Retinal pigment epithelial cell (primary cell): ENCODE data around the gene CGB5.
"Not testable (repeated sequence)": the region's sequence is repeated elsewhere in the genome, so short reads cannot be mapped to it uniquely, and the experiment has no call there.

Source experiments
- DNase-seq: peaks from one replicate; pipeline ENCODE4 v3.0.0-alpha.2; 2010; ENCODE audit warnings: low read depth
- H3K4me3 ChIP-seq: 2 replicates; pipeline ENCODE4 v1.5.1; 2011; ENCODE audit warnings: mild to moderate bottlenecking, low read length, control low read depth, moderate library complexity
- CTCF ChIP-seq: conservative IDR thresholded peaks from 2 replicates; pipeline ENCODE4 v1.5.1; 2011; ENCODE audit warnings: low read depth, low read length, control low read depth, inconsistent platforms

The CGB5 gene

GRCh38 chr19:49043548-49043947, at the start of gene CGB5:
CGB5 (plus strand) TSS chr19:49043848; CDS start chr19:49044210, 362 bp downstream.
- DNase-seq, H3K4me3 ChIP-seq: not testable (repeated sequence)

- no peak for DNase-seq
- no peak for TF ChIP-seq CTCF
- H3K4me3 ChIP-seq, result peak overlapping the region; percentile 93
These were observed 49.6 kb upstream of the CGB5 start for GRCh38 chr19:48994035-48994386.

- no peak overlapping the region for H3K4me3 ChIP-seq
- peak; percentile 71 for TF ChIP-seq CTCF
- no peak for DNase-seq
These were observed 45.7 kb upstream of the CGB5 start for GRCh38 chr19:48997972-48998371.

- H3K4me3 ChIP-seq, result no peak overlapping the region
- peak; percentile 86 for TF ChIP-seq CTCF
- DNase-seq, result no peak
These were observed 43.9 kb upstream of the CGB5 start for GRCh38 chr19:48999481-49000325.

GRCh38 chr19:49004133-49004532, 39.5 kb upstream of the CGB5 start:
- DNase-seq, result no peak
- no peak overlapping the region for H3K4me3 ChIP-seq
- no peak for TF ChIP-seq CTCF

GRCh38 chr19:49004964-49005614, 38.6 kb upstream of the CGB5 start:
- no peak for DNase-seq
- no peak for TF ChIP-seq CTCF
- no peak overlapping the region for H3K4me3 ChIP-seq

- TF ChIP-seq CTCF, result no peak
- DNase-seq, result no peak
- H3K4me3 ChIP-seq, result no peak overlapping the region
These were observed 36.7 kb upstream of the CGB5 start for GRCh38 chr19:49006905-49007304.
